ENCODE results near the gene ARHGEF28. TPM values are rescaled to one million over a fixed set of nuclear protein-coding genes. Genes with fewer than 3 reads are reported as not detected.

ARHGEF28 gene
- total RNA-seq, 1 donor from 2014 or later, result 72.1 TPM

DNA sequence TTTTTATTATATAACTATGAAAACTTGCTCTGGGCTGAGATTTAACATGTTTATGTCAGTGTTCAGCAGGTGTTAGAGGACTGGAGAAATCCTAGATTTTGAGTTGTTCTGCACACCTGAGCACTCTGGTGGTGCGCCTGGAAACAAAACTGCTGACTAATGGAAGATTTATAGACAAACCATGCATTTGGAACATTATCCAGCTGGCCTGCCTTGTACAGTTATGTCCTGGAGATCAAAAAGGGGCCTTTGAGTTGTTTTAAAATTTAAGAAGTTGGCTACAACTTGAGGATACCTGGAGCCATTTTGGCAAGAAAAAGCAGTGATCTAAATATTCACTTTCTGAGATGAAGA lies 5.7 kb upstream of the ARHGEF28 start:
- TF ChIP-seq, protein P1, sequence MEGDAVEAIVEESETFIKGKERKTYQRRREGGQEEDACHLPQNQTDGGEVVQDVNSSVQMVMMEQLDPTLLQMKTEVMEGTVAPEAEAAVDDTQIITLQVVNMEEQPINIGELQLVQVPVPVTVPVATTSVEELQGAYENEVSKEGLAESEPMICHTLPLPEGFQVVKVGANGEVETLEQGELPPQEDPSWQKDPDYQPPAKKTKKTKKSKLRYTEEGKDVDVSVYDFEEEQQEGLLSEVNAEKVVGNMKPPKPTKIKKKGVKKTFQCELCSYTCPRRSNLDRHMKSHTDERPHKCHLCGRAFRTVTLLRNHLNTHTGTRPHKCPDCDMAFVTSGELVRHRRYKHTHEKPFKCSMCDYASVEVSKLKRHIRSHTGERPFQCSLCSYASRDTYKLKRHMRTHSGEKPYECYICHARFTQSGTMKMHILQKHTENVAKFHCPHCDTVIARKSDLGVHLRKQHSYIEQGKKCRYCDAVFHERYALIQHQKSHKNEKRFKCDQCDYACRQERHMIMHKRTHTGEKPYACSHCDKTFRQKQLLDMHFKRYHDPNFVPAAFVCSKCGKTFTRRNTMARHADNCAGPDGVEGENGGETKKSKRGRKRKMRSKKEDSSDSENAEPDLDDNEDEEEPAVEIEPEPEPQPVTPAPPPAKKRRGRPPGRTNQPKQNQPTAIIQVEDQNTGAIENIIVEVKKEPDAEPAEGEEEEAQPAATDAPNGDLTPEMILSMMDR (conservative IDR thresholded peaks at IDR 0.05; ENCODE audit: low read depth, low read length), result no peak
- no peak for DNase-seq (ENCODE audit: low read depth)
- no peak overlapping the region for H3K4me3 ChIP-seq (ENCODE audit: low read depth, low read length)

DNA sequence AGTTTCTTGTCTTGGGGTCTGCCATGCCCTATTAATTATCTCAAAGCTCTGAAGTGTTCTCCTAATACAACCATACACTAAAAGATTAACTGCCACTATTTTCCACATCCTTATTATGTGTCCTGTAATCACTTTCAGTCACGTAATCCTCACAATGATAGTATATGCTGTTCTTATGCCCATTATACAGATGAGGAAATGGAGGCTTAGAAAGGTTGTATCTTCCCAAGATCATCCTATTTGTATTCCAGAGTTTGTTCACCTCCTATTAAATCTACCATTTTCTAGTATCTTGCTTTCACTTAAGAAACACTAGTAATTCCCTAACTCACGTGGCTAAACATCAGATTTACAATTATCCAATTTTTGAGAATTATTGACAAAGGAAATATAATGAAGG lies 2.9 kb upstream of the ARHGEF28 start:
- TF ChIP-seq, protein P1 (conservative IDR thresholded peaks at IDR 0.05; ENCODE audit: low read depth, low read length), result no peak
- DNase-seq (ENCODE audit: low read depth), result no peak
- H3K4me3 ChIP-seq (ENCODE audit: low read depth, low read length), result no peak overlapping the region

DNA sequence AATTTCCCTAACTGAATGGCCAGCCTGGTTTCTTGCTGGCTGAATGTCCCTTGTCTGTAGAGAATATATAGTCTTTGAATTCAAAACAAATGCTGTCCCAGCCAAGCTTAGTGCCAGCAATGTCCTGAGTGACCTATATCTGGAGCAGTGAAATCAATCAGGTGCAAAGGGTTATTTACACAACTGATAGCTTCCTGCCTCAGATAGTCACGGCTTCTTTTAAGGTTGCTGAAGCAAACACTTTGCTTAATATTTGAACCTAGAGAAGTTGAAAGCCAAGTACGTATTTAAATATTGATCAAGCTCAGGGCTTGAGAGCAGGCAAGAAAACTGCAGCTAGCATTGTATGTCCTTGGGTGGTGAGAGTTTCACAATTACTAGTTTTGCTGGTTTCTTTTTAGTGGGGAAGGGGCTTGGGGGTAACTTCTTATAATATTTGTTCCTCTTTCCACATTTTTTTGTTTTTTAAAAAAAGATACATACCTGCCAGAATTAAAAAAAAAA lies 2.0 kb upstream of the ARHGEF28 start:
- TF ChIP-seq, protein P1 (conservative IDR thresholded peaks at IDR 0.05; ENCODE audit: low read depth, low read length), result no peak
- no peak for DNase-seq (ENCODE audit: low read depth)
- H3K4me3 ChIP-seq (ENCODE audit: low read depth, low read length), result no peak overlapping the region

DNA sequence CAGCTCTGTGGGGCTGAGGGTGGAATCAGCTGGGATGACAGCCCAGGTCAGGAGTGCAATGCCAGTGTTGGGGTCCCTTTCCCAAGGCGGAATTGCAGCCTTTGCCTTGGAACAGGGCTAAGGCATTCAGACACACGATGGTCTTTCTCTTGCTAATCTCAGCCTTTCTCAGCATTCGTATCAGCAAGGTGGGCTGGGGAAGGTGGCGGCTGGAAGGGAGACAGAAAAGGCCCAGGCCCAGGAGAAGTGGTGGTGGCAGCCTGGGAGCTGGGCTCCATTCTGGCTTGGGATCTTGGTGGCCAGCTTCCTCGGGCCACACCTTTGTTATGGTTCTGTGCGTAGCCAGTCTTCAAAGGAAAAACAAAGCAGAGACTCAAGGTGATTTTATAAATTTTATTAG lies 1.1 kb upstream of the ARHGEF28 start:
- DNase-seq (ENCODE audit: low read depth), result no peak
- no peak overlapping the region for H3K4me3 ChIP-seq (ENCODE audit: low read depth, low read length)
- TF ChIP-seq, protein P1 (conservative IDR thresholded peaks at IDR 0.05; ENCODE audit: low read depth, low read length), result no peak

DNA sequence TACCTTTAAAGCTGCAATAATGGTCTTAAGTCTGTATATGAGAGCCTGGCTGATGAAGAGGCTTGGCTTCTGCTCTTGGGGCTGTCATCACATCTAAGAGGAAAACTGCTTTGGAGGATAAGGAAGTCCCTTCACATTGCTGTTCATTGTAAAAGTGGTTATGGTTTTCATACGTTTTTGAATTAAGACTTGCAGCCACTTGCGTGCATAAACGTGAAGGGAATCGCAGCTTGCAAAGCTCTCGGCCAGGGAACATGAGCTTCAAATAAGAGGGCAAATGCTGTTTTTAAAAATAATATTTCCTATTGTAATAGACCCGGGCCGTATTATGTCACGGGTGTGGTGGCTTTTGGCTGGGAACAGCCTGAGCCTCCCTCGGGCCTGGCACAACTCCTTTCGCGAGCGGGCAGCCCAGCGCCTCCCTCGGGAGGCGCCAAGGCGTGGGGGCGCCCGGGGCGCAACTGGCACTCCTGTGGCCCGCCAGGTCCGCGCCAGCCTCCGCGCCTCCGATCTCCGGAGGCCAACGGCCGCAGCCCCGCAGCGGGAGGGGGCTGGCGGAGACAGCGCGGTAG lies 538 bp upstream of the ARHGEF28 start:
- H3K4me3 ChIP-seq (ENCODE audit: low read depth, low read length), result peak overlapping the region; percentile 96
- DNase-seq (ENCODE audit: low read depth), result no peak
- TF ChIP-seq, protein P1 (conservative IDR thresholded peaks at IDR 0.05; ENCODE audit: low read depth, low read length), result no peak

DNA sequence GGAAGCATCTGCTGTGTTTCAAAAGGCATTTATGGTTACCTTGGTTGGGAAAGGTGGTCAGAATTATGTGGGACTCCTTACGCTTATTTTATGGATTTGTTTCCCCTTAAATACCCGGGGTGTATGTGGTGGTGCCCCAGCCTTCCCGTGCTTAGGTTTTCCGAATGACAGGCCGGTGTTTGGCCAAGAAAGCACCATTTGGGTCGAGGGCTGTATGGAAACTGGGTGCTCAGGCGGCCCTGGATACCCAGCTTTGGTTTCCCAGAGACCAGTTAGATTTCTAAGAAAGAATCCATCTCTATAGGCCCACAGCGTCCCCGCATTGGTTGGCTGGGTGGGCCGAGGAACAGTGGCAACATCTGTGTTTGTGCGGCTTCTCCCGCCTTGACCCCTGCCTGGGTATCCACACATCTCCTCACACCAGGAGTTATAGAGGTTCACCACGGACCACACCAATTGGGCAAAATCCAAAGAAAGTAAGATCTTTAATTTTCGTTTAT lies 868 bp downstream of the ARHGEF28 start:
- TF ChIP-seq, protein P1 (conservative IDR thresholded peaks at IDR 0.05; ENCODE audit: low read depth, low read length), result no peak
- peak overlapping the region; percentile 96 for H3K4me3 ChIP-seq (ENCODE audit: low read depth, low read length)
- no peak for DNase-seq (ENCODE audit: low read depth)

DNA sequence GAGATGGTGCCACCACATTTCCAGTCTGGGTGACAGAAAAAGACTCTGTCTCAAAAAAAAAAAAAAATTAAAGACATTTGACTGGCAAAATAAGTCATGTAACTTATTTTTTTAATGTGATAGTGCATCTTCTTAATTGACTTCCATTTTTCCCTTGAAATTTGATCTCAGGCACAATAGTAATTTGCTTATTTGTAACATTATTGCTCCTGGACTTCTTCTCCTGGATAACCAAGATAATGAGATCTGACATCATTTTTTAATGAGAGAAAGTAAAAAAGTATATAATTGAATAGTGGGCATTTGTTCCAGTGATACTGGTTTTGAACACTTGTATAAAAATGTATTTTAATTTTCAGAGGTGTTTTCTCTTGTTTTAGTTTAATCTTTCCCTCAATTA lies 3.5 kb downstream of the ARHGEF28 start:
- TF ChIP-seq, protein P1 (conservative IDR thresholded peaks at IDR 0.05; ENCODE audit: low read depth, low read length), result no peak
- no peak overlapping the region for H3K4me3 ChIP-seq (ENCODE audit: low read depth, low read length)
- DNase-seq (ENCODE audit: low read depth), result no peak
